A549 treated with CORT108297 at 1 μM for 4 hours (cell line): Measurements from ENCODE around the gene KRT77. TPM values are rescaled to one million over a fixed set of nuclear protein-coding genes. Genes with fewer than 3 reads are reported as not detected.

Experiments used
- total RNA-seq: library from RNA; stranded (reverse); fragments of 200-300 nt; extraction: Qiagen RNA extraction; gene quantifications from 5 replicates; pipeline ENCODE4 v1.2.3, GENCODE V29; 2022

The KRT77 gene
- not detected in 5 replicates for total RNA-seq

DNA sequence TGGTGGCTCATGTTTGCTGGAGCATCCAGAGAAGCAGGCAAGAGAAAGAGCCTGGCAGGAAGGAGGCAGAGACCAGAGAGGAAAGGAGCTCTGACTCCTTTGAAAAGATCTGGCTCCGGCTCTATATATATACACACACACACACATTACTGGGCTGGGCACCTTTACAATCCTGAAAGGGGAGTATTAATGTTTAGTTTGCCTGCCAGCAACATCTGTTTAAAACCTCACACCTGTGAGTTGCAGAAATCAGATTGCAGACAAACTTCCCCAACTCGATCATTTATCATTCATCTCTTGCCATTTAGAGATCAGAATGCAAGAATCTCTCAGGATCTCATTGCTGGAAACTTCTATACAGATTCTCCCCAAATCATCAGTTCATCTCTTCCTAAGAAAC lies at the start of gene KRT77:
TSS of gene KRT77 (minus strand) at position 101 of the 400 bp plus-strand sequence. CDS start at position 11, 90 bp downstream.

DNA sequence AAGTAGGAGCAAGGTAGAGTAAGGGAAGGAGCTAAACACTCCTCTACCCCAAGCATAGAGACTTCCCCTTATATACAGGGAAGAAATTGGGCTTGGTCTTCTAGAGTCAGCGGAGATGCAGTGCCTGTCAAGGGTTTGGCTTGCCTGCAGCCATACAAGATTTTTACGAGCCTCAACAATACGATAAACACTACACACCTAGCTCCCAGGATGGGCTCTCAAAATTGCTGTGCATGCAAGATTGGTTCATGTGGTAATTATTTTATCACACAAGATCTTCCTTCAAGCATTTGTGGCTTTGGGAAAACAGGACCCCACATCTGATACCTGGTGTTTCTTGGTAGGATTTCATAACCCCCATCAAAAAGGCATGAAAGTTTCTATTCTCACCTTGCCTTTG lies 23.0 kb downstream of the KRT77 start, which contains the start of gene KRT1:
TSS of gene KRT1 (minus strand) at position 45 of the 400 bp plus-strand sequence. CDS start 59 bp downstream, outside the sequence.

DNA sequence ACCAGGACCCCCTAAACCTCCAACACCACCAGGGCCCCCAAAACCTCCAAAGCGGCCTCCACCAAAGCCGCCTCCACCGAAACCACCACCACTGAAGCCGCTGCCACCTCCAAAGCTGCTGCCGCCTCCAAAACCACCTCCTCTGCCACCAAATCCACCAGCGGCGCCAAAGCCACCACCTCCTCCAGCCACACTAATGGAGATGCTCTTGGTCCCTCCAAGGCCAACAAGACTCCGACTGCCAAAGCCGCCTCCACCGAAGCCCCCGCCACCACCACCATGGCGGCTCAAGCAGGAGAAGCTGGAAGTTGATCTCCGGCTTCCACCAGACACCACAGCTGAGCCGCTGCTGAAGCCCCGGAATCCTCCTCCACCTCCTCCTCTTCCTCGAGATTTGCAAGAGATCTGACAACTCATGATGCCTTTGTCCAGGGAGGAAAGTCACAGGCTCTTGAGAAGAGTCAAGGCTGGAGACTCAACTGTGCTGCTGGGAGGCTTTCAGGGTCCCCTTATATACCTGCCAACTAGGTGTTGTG lies 51.5 kb downstream of the KRT77 start, which contains the start of gene KRT2:
TSS of gene KRT2 (minus strand) at position 486 of the 536 bp plus-strand sequence. CDS start at position 417, 69 bp downstream.

Other genes starting within 250 kb of the KRT77 start
- gene KRT6C, start 229.7 kb downstream of the KRT77 start, total RNA-seq = not detected in 5 replicates
- 1.4 to 2.9 TPM (median 1.6 TPM) in 5 replicates for gene KRT6A, start 210.3 kb downstream of the KRT77 start, total RNA-seq
- gene KRT5, start 183.1 kb downstream of the KRT77 start, total RNA-seq = 0.08 to 0.27 TPM (median 0.21 TPM) in 5 replicates
- 0.05 TPM in 1 of 5 replicates, not detected in the others for gene KRT71, start 150.4 kb downstream of the KRT77 start, total RNA-seq
- gene KRT74, start 129.7 kb downstream of the KRT77 start, total RNA-seq = not detected in 5 replicates
- gene KRT72, start 102.1 kb downstream of the KRT77 start, total RNA-seq = 0.05 TPM in 1 of 5 replicates, not detected in the others
- not detected in 5 replicates for gene KRT73, start 85.0 kb downstream of the KRT77 start, total RNA-seq
- not detected in 5 replicates for gene KRT2, start 51.3 kb downstream of the KRT77 start, total RNA-seq
- not detected in 5 replicates for gene KRT1, start 23.1 kb downstream of the KRT77 start, total RNA-seq
- gene KRT76, start 73.8 kb upstream of the KRT77 start, total RNA-seq = not detected in 5 replicates
- gene KRT3, start 92.6 kb upstream of the KRT77 start, total RNA-seq = 0.05 to 0.09 TPM (median 0.06 TPM) in 4 of 5 replicates, not detected in the other
- gene KRT4, start 110.6 kb upstream of the KRT77 start, total RNA-seq = 2.8 to 3.8 TPM (median 3.0 TPM) in 5 replicates
- gene KRT79, start 130.8 kb upstream of the KRT77 start, total RNA-seq = 0.05 to 0.14 TPM (median 0.09 TPM) in 4 of 5 replicates, not detected in the other
- 0.08 to 0.14 TPM (median 0.10 TPM) in 3 of 5 replicates, not detected in the others for gene KRT78, start 145.5 kb upstream of the KRT77 start, total RNA-seq
- 2,966 to 3,831 TPM (median 3,677 TPM) in 5 replicates for gene KRT8, start 201.6 kb upstream of the KRT77 start, total RNA-seq
- 2,134 to 2,467 TPM (median 2,380 TPM) in 5 replicates for gene KRT18, start 245.6 kb upstream of the KRT77 start, total RNA-seq